GM18858 (cell line): Measurements from ENCODE around the gene TEKTIP1.

ENCODE experiments used
- ATAC-seq: cut with Tn5 transposase; IDR thresholded peaks from one replicate; pipeline ENCODE4 v1.9.1; 2021; ENCODE audit not compliant: unreplicated experiment

TEKTIP1 gene

DNA sequence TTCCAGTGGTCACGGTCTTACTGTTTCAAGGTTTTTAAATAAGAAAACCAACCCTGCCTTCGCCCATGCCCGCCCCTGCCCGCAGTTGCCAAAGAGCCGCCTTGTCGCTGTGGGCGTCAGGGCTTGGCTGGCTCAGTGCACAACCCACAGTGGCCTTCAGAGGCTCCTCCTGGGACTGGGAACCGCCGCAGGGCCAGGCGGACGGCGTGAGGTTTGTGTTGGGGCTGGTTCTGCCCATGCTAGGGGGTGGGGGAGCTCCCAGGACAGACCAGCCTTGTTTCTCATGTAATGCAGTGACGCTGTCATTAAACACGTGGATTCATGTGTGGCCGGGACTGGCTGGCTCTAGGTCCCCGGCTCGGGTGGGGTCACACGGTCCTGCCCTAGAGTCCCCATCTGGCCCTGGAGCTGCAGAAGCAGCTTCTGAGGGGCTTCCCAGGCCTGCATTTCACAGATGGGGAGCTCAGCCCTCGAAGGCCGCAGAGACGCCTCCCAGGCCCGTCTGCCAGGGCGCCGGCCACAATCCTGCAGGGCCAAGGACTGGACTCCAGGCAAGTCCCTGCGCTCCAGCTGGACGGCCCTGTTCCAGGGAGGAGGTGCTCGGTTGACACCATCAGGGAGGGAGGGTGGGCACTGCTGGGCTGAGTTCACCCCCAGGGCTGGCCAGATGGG lies 2.4 kb upstream of the TEKTIP1 start:
- ATAC-seq: no peak

- ATAC-seq: no peak
These were observed 1.9 kb upstream of the TEKTIP1 start for GRCh38 chr19:3537101-3537437.

DNA sequence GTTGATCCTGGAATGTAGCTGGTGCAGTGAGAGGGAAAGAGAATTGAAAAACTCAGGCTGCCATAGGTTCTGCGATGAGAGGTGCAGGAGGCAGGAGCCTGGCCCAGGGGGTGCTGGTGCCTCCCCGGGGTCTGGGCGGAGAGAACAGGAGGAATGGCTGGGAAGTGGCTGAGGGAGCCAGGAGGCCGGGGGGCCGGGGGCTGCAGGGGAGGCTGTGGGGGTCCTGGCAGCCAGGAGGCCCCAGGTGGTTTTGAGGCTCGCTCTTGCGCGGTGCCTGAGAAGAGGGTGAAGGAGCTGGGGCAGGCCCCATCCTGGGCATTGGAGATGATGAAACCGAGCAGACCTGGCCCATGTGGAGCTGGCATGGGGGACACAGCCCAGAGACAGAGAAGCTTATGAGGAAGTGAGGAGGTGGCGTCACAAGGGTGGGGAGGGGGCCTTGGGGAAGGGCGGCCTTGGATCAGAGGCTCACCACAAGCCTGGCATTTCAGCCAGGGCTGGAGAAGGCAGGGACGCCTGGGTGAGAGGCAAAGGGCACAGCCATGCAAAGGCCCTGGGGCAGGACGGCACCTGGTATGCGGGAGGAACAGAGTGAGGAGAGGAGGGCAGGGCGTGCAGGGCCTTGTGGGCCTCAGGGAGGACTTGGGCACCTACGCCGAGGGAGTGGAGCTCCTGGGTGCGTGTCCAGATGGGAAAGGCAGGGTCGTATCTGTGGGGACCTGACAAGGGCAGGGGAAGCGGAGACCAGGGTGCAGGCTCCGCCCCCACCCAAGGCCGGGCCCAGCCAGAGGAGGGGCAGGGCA lies 1.3 kb upstream of the TEKTIP1 start:
- no peak for ATAC-seq

DNA sequence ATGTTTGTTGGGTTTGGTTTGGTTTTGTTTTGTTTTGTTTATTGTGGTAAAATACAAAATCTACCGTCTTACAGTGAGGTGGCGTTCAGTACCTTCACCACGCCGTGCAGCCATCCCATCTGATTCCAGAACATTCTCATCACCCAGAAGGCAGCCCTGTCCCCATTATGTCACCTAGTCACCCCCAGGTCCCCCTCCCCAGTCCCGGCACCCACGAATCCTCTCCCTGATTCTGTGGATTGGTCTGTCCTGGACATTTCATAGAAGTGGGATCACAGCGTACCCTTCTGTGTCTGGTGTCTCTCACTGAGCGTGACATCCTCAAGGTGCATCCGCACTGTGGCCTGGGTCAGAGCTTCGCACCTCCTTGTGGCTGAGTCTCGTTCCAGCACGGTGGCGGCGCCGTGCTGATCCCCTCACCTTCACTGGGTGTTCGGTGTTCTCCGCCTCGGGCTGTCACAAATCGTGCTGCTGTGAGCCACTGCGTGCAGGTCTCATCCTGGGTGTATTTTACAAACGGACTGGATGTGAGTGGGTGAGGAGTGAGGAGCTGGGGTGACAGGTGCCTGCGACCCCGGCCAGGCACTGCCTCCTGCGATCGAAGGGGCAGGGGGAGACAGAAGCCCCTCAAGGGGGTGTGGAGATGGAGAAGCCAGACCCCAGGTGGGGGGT lies 580 bp upstream of the TEKTIP1 start:
- ATAC-seq: no peak

- no peak for ATAC-seq
These were observed 763 bp downstream of the TEKTIP1 start for GRCh38 chr19:3539756-3540118.

DNA sequence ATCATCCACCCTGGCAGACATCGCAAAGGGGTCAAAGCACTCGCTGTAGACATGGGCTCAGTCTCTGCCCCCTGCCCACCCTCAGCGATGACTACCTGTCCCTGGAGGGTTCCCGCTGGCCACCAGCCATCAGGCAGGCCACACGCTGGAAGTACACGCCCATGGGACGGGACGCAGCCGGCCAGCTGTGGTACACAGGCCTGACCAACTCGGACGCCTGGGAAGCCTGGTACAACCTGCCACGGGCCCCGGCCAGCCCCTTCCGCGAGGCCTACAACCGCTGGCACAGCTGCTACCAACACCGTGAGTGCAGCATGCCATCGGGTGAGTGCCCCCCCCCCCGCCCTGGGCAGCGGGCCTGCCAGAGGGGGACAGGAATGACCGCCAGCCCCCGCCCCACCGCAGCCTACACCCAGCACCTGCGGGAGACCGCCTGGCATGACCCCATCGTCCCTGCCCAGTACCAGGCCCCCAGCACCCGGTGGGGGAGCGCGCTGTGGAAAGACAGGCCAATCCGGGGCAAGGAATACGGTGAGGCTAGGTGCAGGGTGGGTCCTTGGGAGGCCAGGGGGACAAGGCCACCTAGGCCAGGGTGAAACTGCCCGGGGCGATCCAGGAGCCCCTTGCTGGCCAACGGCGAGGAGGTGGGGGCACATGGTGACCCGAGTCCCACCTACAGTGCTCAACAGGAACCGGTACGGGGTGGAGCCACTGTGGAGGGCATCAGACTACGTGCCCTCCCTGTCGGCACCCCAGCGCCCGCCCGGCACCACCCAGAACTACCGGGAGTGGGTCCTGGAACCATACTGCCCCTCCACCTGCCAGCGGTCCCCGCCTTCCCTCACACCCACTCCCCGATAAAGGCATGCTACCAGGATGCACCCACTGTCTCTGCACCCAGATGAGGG lies 4.4 kb downstream of the TEKTIP1 start:
- no peak for ATAC-seq

DNA sequence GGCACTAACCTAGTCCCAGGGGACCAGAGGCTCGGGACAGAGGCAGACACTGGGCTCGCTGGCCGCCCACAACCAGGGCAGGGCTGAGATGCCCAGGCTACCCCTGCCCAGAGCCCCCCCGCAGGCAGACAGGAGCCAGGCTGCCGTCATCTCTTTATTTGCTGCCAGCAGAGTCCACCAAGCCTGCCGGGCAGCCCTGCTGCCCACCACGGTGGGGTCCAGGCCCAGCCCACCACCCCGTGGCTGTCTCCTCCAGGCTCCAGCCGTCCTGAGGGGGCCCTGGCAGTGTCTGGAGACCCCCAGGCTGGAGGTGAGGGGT lies 5.0 kb downstream of the TEKTIP1 start:
- ATAC-seq: no peak

DNA sequence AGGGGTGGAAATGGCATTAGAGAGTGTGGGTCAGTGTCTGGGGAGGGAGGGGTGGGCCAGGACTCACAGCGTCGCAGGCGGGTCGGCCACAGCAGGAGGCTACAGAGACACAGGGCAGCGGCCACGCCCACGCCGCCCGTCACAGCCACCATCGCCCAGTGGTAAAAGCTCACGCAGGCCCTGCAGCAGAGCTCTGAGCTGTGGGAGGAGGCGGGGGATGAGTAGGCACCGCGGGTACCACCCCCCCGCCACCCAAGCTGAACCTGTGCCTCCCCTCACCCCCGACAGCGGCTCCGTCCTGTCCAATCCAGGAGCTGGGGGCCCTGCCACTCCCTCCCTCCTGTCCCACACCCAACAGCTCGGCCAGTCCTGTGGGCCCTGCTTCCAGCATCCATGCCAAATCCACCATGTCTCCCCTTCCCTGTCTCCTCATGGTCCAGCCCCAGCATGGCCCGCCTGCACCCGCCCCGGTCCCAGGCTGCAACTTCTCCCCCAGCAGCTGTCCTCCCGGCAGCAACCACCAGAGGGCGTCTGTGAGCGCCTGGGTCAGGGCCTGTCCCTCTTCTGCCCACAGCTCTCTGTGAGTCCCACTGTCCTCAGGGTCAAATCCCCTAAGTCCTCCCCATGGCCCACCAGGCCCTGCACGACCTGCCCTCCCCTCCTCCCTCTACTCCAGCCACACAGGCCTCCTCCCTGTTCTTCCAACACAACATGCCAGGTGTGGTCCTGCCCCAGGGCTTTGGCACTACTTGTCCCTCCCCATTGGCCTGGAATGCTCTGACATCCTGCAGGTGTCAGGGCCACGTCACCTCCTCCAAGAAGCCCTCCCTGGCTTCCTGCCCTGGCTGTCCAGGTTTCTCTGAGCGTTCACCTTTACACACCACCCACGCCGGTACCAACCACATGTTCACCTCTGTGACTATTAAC lies 6.0 kb downstream of the TEKTIP1 start:
- no peak for ATAC-seq

DNA sequence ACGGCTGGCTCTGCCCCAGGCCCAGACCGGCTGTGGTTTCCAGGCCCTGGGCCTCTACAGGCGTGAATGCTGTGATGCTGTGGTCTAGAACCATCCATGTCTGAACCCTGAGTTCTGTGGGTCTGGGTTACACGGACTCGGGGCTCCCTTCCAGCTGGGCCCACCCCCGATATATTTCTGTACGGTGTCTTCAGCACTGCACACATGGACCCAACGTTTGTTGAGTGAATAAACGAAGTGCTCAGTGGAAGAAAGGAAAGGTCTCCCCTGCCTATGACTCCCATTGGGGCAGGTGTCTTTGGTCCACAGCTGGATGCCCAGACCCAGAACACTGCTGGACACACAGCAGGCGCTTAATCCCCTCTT lies 6.7 kb downstream of the TEKTIP1 start:
- no peak for ATAC-seq

GRCh38 chr19:3546119-3546518 lies 7.1 kb downstream of the TEKTIP1 start:
- no peak for ATAC-seq

GRCh38 chr19:3547301-3547731 lies 8.3 kb downstream of the TEKTIP1 start:
- ATAC-seq: no peak

- no peak for ATAC-seq
These were observed 8.9 kb downstream of the TEKTIP1 start for GRCh38 chr19:3547767-3548282.

DNA sequence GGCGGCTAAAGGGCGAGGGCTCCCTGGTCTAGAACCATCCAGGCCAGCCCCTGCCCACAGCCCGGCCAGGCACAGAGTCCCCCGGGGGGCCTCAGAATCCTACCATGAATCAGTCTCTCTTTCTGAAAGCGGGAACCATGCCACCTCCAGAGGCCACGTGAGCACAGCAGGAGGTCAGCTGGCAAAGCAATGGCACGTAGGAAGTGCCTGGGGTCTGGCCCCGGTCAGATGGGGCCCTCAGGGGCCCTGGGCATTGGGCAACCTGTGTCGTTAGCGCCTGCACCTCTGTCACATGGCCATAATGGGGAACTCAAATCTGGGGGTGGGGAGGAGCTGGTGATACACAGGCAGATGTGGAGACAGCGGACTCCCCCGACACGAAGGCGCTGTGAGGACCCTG lies 9.6 kb downstream of the TEKTIP1 start:
- no peak for ATAC-seq

- no peak for ATAC-seq
These were observed 10.8 kb downstream of the TEKTIP1 start for GRCh38 chr19:3549816-3550215.

DNA sequence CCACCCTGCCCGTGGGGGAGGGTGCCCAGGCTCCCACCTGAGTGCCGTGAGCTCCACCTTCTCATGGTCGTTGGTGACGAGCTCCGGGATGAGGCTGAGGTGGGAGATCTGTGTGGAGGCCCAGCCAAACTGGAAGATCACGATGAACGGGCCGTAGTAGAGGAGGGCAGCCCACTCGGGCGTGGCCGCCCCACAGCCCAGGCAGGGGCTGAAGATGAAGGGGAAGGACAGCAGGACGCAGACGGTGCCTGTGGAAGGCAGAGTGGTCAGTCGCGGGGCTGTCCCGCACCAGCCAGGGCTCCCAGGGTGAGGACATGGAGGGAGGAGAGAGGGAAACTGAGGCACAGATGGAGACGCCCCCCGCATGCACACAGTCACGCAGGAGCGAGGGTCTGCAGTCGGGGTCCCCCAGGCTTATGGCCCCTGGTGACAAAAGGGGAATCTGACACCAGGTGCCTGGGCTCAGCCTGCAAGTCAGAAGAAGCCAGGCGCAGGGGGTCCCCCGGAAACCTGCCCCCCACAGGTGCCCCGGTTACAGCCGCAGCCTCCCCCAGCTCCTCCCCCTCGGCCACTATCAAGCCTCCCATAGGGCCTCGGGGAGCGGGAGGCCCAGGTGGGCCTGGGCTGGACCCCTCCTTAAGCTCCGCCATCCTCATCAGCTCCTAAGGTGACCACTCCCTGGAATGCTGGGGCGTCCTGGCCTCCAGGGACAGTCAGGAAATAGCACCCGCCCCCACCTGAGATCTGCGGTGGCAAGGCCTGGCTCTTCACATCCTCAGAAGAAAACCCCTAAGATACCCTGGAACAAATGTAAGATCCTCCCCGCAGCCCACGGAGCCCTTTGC lies 12.2 kb downstream of the TEKTIP1 start:
- ATAC-seq: no peak

DNA sequence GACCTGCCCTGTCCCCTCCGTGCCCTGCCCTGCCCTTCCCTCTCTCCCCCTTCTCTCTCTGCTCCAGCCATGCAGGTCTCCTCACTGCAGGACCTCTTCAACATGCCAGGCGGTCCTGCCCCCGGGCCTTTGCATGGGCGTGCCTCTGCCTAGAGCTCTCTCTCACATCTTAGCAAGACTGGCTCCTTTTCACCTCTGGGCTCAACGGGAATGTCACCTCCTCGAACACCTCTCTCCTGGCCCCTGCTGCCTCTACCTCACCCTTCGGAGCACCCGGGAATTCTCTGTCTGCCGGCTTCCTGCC lies 12.8 kb downstream of the TEKTIP1 start:
- no peak for ATAC-seq

GRCh38 chr19:3554254-3555083 lies 15.5 kb downstream of the TEKTIP1 start:
- no peak for ATAC-seq

- no peak for ATAC-seq
These were observed 16.9 kb downstream of the TEKTIP1 start for GRCh38 chr19:3555653-3556422.
